NCI-H2081 treated with DMSO at 0.1 percent for 48 hours (cell line): ENCODE results near the gene SLC38A8.

Experiments
- DNase-seq: peaks from one replicate; lab custom pipeline; 2025; lab: John Stamatoyannopoulos, UW

Gene SLC38A8

DNA sequence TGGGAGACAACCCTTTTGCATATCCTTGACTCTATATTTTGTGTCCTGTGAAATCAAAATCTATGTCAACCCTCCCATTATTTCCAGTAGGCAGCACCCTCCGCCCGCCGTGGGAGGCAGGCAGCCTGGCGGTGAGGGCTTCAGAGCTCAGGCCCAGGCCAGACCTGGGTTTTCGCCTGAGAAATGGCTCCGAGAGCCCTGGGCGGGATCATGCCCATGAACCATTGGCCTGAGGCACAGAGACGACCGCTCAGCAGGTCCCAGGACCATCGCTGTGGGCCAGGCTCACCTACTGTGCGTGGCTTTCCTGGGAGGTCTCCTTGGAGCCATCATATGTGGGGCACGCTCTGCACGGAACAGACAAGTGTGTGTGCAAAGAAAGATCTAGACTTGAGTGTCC, 6.3 kb upstream of the SLC38A8 start:
- no peak for DNase-seq

DNA sequence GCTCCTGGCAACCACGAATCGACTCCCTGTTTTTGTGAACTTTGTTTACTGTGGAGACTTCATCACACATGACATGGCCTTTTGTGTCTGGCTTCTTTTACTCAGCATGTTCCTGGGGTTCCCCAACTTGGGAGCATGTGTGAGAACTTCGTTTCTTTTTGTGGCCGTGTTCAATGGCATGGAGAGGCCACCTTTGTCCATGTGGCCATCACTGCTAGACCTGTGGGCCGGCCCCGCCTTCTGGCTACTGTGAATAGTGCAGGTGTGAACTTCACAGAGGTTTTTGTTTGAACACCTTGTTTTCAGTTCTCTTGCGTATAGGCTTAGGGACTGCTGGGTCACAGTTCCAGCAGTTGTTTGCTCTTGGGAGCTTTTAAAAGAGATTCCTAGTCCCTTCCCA, 5.7 kb upstream of the SLC38A8 start:
- DNase-seq: no peak

DNA sequence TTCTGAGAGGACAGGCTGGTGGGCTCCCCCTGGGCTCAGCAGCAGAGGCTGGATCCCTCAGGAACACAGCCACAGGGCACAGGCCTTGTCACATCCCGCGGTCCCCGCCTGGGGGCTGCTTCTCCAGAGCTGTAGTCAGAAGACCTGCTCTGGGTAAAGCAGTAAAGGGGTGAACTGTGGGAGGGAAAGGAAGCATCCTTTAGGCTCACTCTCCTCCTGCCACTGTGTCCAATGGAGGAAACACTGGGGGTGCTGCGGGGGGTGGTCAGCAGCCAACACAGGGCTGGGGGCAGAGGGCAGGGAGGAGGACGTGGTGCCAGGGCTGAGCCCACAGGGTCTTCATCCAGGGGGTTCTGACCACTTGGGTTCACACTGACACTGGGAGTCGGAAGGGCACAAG, 5.0 kb upstream of the SLC38A8 start:
- DNase-seq: no peak

DNA sequence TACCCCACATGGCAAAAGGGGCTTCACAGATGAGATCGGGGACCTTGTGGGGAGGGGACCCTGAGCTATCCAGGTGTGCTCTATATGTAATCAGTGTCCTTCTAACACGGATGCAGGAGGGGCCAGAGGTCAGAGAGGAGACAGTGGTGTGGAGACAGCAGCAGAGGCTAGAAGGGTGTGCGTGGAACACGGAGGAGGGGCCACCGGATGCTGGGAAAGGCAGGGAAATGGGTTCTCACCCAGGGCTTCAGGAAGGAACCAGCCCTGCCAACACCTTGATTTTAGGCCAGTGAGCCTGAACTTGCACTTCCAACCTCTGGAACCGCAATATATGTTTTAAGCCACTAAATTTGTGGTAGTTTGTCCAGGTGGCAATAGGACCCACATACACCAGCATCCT, 4.6 kb upstream of the SLC38A8 start:
- DNase-seq: no peak

DNA sequence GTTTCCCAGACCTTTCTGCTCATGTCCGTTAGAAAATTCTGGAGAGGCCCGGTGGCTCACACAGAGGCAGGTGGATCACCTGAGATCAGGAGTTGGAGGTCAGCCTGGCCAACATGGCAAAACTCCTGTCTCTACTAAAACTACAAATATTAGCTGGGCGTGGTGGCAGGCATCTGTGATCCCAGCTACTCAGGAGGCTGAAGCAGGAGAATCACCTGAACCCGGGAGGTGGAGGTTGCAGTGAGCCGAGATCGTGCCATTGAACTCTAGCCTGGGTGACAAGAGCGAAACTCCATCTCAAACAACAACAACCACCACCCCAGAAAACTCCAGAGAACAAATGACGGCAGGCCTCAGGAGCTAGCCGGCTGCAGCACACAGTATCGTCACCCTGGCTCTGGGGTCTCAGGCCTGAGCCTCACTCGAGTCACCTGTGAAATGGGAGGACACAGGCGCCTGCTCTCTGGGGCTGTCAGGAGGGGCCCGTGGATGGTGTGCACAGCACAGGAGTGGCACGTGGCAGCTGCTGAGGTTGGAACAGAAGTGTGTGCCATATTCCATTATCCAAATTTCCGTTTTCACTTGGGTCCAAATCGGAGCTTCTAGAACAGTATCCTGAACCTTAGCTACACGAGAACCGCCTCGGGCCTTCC, 3.3 kb upstream of the SLC38A8 start:
- DNase-seq: no peak

DNA sequence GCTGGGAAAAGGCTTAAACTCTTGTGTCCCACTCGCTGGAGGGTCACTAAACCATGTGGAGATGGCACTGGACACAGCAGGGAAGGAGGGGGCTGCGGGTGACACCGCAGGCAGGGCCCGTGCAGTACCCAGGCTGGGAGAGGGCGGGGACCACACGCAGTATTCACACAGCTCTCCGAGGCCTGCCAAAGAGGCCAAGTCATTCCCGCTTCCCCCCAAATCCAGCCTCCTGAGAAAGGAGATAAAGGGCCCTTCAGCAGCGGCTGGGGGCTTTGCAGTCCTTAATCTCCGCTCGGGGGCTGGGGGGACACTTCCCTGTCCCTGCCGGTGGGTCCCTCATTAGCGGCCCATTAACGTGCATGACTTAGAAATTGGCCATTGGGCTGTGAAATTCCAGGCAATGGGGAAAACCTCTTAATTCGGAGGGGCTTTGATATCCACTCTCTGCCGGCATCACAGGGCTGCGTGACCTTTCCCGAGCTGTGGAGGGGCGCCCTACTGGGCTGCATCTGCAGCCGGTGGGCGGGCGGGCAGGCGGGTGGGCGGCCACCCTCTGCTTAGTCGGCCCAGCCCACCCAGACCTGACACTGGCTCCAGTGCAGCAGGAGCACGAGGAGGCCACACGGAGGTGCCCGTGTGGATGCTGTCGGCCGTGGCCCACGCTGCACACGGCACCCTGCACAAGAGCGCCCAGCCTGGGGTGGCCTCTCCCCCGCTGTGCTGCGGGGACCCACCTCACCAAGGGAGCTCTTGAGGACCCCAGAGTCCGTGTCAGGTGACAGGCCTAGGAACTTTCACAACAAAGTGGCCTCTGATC, 2.6 kb upstream of the SLC38A8 start:
- DNase-seq: no peak

DNA sequence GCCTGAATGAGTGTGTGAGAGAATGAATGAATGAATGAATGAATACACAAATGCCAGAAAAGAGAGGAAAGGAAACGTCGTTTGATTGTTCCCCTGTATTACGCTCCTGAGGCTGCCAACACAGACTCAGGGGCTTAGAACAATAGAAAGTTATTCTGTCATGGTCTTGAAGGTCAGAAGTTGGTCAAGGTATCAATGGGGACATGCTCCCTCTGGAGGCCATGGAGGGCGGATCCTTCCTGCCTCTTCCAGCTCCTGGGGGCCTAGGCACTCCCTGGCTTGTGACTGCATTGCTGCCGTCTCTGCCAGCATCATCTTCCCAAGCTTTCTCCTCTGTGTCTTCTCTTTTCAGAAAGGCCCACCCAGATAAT, 1.5 kb upstream of the SLC38A8 start:
- DNase-seq: no peak

DNA sequence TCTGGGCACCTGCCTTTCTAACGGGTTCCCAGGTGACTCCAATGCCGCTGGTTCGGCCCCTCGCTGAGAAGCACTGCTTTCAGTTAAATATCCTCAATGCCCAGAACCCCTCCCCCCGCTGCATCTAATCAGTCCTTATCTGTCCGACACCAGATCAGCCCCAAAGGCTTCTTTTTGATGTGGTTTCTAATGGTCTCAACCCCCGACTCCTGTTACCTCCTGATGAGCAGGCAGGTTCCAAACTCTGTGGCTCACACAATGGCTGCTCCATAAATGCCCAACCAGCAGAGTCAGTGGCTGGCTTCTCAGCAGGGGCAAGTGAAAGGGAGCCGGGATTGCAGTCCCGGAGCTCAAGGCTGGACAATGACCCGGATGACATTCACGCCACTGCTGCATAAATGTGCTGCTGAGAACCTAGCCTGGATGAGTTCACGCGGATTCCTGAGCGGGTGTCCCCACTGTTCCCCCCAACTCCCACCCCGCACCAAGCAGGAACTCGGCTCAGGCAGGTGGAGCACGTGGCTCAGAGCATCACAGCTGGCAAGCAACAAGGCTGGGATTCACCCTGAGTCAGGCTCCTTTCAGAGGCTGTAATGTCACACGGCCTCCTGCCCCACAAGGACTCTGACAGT, 1.0 kb upstream of the SLC38A8 start:
- DNase-seq: no peak

DNA sequence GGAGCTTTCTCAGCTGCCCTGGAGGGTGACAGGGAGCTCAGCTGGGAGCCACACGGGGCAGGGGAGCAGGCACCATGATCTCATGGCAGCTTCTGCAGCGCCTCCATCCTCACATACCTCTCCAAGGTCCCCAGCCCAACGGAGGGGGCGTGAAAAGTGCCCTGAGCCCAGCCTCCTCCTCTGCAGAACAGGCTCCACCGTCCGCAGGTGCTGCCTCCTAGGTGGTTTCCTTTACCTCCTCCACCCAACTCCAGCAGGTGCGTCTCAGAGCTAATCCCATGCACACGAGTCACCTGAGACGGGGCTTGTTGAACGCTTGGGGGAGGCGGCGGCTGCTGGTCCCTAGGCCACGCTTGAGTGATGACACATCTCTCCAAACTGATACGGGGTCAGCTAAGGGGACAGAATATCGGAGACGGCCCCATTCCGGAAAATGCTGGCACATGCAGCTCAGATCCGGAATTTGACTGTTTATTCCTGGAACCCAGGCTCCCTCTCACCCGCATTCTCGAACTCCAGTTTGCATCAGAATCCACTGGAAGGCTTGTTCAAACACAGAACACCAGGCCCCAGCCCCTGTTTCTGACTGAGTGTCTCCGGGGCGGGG, 387 bp upstream of the SLC38A8 start:
- no peak for DNase-seq

DNA sequence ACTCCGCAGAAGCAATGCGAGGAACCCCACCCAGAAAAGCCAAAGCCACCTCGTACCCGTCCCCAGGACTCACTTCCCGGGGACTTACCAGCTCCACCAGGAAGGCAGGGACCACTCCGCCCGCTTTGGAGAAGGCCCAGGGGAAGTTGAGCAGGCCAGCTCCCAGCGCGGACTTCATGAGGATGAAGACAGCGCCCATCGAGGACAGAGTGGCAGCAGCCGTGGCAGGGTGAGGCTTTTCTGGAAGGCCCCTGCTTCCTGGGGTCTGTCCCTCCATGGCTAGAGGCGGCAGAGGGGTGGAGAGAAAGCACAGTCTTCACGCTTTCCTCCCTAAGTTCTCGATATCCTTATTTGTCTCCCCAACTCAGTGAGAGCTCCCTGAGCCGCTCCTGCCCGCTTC, 714 bp downstream of the SLC38A8 start:
- no peak for DNase-seq

DNA sequence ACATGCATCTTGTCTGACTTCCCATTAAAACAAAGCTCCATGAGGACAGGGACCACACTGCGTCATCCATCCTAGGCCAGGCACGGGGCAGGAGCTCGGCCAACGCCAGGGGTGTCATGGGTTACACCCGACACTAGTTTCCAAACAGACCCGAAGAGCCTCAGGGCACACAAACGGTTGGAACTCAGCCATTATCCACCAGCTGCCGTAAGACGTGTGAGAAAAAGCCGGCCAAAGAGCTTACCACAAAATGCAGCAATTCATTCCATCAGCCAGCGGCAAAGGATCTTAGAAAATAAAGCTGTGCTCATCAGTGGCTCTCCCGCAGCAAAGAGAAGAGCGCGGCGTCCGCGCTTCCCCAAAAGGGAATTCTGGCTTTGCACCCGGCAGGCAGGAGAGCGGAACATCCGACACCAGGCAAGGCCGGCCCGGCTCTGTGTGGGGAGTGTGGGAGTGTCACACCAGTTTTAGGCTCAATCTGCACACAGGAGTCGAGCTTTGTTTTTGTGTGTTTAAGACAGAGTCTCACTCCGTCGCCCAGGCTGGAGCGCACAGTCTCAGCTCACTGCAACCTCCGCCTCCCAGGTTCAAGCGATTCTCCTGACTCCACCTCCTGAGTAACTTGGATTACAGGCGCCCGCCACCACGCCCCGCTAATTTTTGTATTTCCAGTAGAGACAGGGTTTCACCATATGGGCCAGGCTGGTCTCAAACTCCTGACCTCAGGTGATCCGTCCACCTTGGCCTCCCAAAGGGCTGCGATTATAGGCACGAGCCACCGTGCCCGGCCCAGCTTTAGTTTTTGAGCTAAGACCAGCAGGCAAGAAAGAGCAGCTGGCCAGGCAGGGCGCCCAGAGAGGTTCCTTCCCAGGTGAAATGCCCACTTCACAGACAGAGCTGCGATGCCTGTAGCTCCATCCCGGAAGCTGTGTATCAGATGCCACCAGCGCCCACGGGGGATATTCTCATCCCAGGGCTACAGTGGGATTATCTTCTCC, 1.5 kb downstream of the SLC38A8 start:
- no peak for DNase-seq

DNA sequence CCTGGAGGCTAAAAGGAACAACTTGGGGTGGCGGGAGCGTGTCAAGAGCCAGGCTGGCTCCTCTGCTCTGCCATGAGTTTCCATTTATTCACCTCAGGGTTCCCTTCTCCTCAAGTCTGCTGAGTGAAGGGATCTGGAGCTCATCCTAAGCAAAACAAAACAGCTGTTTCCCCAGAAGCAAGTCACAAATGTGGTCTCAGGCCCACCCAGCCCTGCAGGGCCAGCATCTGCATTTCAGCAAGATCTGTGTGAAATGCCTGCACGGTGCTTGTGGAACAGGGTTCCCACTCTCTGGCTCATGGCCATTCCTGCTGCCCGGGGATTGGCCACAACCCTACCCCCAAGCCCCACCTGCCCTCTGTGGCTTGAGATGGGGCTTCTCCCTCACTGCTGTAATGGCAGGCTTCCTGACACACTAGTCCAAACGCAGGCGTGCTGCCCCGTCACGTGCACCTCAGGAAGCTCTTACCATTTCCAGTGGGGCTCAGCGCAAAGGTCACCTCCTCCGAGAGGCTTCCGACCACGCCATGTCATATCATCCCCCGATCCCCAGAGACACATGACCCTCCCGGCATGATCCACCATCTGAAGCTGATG, 2.3 kb downstream of the SLC38A8 start:
- DNase-seq: no peak

DNA sequence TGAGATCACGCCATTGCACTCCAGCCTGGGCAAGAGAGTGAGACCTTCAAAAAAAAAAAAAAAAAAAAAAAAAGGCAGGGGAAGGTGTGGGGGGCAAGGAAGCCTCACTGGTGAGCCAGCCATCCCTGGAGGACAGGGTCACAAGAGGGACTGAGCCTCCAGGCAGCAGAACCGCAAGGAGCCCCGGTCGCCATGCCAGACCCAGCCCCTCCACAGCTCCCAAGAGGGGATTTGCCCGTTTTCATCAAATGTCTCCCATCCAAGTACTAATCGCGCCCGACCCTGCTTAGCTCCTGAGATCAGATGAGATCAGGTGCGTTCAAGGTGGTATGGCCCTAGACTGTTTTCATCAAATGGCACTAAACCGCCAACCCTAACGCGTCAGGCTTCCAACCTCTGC, 2.9 kb downstream of the SLC38A8 start:
- DNase-seq: no peak

DNA sequence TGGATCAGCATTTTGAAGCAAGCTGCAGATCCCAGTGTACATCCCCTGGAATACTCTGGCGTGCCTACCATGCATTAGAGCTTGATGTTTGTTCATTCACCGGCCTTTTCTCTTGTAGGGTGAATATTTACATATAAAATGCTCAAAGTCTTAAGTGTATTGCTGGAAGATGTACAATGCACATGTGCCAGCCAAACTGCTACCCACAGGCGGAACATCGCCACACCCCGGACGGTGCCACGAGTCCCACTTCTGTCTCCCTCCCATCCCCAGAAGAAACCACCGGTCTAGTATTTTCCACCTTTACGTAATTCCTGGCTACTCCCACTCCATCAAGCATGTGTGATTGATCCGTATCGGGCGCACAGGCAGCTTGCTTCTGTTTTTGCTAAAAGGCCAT, 4.1 kb downstream of the SLC38A8 start:
- DNase-seq: no peak

DNA sequence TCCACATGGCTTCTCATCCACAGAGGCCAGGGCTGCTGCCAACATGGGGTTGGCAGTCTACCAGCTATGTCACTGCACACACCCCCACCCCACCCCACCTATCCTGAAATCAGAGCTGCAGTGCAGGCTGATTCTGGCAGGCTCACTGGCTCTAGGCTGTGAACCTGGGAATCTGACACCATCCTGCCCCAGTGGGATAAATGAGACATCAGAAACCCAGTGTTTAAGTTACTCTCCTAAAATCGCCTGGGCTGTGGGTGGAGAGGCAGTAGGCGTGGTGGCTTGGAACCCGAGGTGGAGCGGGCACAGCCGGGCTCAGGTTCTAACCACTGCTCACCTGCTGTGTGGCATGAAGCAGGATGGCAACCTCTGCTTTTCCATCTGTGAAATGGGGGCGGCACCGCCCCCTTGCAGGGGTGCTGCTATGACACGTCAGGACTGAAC, 5.6 kb downstream of the SLC38A8 start:
- no peak for DNase-seq

DNA sequence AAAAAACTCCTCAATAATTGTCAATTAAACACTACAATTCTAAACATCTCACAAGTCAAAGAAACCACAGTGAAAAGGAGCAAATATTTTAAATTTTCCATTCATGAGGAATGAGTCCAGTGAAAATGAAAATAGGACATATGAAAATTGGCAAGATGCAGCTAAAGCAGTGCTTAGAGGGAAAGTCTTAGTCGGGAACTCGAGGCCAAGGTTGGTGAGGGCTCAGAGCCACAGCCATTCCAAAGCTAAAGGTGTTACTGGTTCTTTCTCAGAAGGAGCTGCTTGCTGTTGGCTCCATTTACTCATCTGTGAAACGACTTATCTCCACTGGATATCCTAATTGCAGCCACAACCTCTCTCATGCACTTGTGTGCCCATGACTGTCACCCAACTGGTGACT, 6.5 kb downstream of the SLC38A8 start:
- no peak for DNase-seq

DNA sequence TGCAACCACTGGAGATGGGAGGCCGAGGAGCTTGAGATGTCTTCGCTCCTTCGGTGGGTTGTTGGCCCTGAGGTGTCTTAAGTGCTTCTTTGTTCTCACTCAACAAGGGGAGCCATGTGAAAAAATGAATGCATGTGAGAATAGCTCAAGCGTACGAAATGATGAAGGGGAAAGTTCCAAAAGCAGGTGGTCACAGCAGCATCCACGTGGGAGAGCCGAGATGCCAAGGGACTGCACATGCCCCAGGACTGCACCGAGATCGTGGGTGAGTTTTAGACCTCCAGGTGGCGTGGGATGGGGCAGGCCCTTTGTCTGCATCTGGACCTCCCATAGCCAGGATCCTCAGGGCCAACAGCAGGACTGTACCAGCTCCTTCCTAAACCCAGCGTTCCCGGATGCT, 8.1 kb downstream of the SLC38A8 start:
- no peak for DNase-seq

DNA sequence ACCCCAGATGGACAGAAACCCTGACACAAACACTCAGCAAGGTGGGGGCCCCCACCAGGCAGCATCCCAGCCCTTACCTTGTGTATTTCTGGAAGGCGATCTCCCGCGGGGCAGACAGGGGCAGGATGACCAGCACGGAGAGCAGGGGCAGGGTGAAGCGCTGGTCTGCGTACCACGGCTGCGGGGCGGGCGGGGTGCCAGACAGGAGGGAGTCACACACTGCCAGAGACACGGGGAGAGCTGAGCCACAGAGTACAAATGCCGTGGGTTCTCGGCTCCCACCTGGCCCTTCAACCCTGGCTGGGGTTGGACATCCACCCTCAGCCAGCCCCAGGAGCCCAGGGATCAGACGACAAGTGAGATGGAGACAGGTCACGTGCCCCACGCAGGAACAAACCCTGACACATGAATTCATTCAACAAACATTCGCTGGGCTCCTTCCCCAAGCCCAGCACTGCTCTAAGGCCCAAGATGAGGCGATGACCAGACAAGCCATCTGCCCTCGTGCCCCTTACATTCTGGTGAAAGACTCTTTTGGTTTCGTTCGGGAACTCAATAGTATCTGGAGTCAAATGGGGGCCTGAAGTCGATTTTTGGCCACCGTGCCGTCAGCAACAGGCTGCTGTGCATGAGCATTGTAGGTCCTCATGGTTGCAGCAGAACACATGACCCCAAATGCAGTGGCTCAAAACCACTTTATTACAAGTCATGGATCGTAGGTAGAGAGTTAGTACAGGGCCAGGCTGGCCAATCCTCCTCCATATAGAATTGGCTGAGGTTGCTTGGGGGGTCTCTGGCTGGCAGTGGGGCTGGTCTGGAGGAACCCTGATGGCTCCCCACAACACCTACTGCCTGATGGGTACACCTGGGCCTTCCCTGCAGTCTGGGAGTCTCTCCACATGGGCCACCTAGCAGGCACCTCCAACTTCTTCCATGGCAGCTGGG, 9.1 kb downstream of the SLC38A8 start:
- DNase-seq: no peak

DNA sequence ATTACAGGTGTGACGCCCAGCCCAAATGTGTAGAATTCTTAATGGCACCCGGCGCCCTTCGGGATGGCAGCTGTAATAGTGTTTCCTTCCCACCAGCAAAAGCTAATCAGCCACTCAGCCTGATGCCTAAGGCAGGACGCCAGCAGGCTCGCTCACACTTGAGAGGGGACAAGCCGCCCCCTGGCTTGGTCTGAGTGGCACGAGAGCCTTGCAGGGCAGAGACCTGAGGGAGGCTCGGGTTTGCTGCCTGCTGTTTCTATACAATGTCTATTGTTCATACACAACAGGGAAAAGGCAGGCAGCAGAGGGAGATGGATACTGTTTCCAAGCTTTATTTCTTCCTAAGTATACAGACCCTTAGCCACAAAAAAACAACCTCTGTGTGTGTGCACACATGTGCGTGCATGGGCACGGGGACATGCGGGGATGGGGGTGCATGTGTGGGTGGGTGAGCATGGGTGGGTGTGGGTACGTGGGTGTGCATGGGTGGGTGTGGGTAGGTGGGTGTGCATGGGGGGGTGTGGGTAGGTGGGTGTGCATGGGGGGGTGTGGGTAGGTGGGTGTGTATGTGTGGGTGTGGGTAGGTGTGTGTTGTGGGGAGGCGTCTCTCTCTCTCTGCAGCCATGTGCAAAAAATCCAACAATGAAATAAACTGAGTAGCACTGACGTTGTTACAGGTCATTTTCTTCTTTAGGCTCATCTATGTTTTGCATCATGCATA, 10.0 kb downstream of the SLC38A8 start:
- no peak for DNase-seq
